Measurements from ENCODE around the gene EPHB1. TPM values are rescaled to one million over a fixed set of nuclear protein-coding genes. Genes with fewer than 3 reads are reported as not detected.

EPHB1 gene
- total and polyA plus RNA-seq, 2 donors (not counting 3 experiments of a cell fraction or from before 2014, with no cell fraction given) = 1.3 to 5.2 TPM

GRCh38 chr3:134892761-134893160 lies 97.7 kb downstream of the EPHB1 start:
- no peaks in the 10 kb centered on the region for H3K4me1 ChIP-seq (ENCODE audit: control insufficient read depth, extremely low read depth, insufficient read depth, low read length)
- H3K9me3 ChIP-seq (replicated peaks; ENCODE audit: control insufficient read depth, insufficient read depth, low read length) = no peaks in the 10 kb centered on the region
- H3K4me3 ChIP-seq (replicated peaks in 1 of 3; ENCODE audit: insufficient read depth in 1 of 3, low read depth in 1 of 3, low read length in 3 of 3) = no peak overlapping the region
- DNase-seq (ENCODE audit: low read depth, low spot score) (no peak), FAIRE-seq (no peak)
- H3K27me3 ChIP-seq (ENCODE audit: control insufficient read depth in 2 of 2, insufficient read depth in 2 of 2, low read length in 2 of 2) = no peaks in the 10 kb centered on the region
- no TSS peak for BruUV-seq (replicated peaks)
- H4K20me1 ChIP-seq (replicated peaks; ENCODE audit: control insufficient read depth, extremely low read depth, insufficient read depth, low read length) = no peaks in the 10 kb centered on the region
- TF ChIP-seq MYC (IDR thresholded peaks at IDR 0.05; ENCODE audit: low read depth, low read length) (no peak), POLR2A (IDR thresholded peaks at IDR 0.05; ENCODE audit: low read depth, low read length) (no peak), EZH2 (IDR thresholded peaks at IDR 0.05; ENCODE audit: borderline replicate concordance, low read depth, low read length, severe bottlenecking) (no peak), GATA2 (IDR thresholded peaks at IDR 0.05; ENCODE audit: insufficient read depth, insufficient read length, low read depth, low read length) (no peak), POLR2AphosphoS5 (IDR thresholded peaks at IDR 0.05; ENCODE audit: insufficient read depth, low read depth, low read length) (no peak)
- TF ChIP-seq, protein P1, sequence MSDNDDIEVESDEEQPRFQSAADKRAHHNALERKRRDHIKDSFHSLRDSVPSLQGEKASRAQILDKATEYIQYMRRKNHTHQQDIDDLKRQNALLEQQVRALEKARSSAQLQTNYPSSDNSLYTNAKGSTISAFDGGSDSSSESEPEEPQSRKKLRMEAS (IDR thresholded peaks at IDR 0.05; ENCODE audit: insufficient read depth, insufficient read length) = no peak
- TF ChIP-seq, protein P2, sequence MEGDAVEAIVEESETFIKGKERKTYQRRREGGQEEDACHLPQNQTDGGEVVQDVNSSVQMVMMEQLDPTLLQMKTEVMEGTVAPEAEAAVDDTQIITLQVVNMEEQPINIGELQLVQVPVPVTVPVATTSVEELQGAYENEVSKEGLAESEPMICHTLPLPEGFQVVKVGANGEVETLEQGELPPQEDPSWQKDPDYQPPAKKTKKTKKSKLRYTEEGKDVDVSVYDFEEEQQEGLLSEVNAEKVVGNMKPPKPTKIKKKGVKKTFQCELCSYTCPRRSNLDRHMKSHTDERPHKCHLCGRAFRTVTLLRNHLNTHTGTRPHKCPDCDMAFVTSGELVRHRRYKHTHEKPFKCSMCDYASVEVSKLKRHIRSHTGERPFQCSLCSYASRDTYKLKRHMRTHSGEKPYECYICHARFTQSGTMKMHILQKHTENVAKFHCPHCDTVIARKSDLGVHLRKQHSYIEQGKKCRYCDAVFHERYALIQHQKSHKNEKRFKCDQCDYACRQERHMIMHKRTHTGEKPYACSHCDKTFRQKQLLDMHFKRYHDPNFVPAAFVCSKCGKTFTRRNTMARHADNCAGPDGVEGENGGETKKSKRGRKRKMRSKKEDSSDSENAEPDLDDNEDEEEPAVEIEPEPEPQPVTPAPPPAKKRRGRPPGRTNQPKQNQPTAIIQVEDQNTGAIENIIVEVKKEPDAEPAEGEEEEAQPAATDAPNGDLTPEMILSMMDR (IDR thresholded peaks at IDR 0.05; ENCODE audit: extremely low read depth in 1 of 2, insufficient read depth in 1 of 2, low read depth in 1 of 2, low read length in 2 of 2) = no peak
- ChIA-PET POLR2A (no interaction called here), CTCF (no interaction called here)
- H3K9ac ChIP-seq (replicated peaks; ENCODE audit: extremely low read depth, insufficient read depth, low read length) = no peak overlapping the region
- H3K36me3 ChIP-seq (ENCODE audit: control insufficient read depth in 2 of 2, extremely low read depth in 1 of 2, insufficient read depth in 2 of 2, low read length in 2 of 2) = no peaks in the 10 kb centered on the region
- intact Hi-C loops (cut with micrococcal nuclease) (no loop called here), dilution Hi-C loops (cut with MboI; ENCODE audit: extremely low pct_ligation_motif_present, low sequenced_read_pairs) (no loop called here)
- no peaks in the 10 kb centered on the region for H3K79me2 ChIP-seq (ENCODE audit: control insufficient read depth, insufficient read depth, low read length)
- no peaks in the 10 kb centered on the region for H3K9me1 ChIP-seq (replicated peaks; ENCODE audit: control insufficient read depth, extremely low read depth, insufficient read depth, low read length)
- no peak overlapping the region for H3K4me2 ChIP-seq (ENCODE audit: insufficient read depth, low read length)
- no peak overlapping the region for H2AFZ ChIP-seq (ENCODE audit: low read depth, low read length)
- H3K27ac ChIP-seq (ENCODE audit: insufficient read depth, low read depth, low read length) = no peak overlapping the region
